ENCODE measurements around the gene AARS1. TPM values are rescaled to one million over a fixed set of nuclear protein-coding genes. Genes with fewer than 3 reads are reported as not detected.

Gene AARS1
- polyA plus RNA-seq, 2 of the 4 experiments (the other 2 are of a cell fraction) = 134 to 344 TPM

- H3K4me2 ChIP-seq = peak within 1 kb of the TSS; percentile 96
- H3K27ac ChIP-seq = peak within 1 kb of the TSS; percentile 94 to 98
- WGBS (ENCODE audit: missing lambda C conversion rate) = 9% methylated on average over 10 of the region's 65 CpGs
- CTCF ChIA-PET = interaction anchor here (0.6 to 4.8 kb wide), 16 partner anchors 8 to 401 kb away, joined by 3 to 53 read pairs (median 4); partner anchors contain the start of gene DDX19B
- peak within 1 kb of the TSS; percentile 69 for H3K4me3 ChIP-seq
- peaks cover 11% of the 10 kb centered on the region for H3K4me1 ChIP-seq
- no peaks in the 10 kb centered on the region for H3K9me3 ChIP-seq
- FAIRE-seq (no peak), ATAC-seq (peak; percentile 79 to 95), DNase-seq (ENCODE audit: low read depth in 1 of 2, low spot score in 1 of 2) (peak; percentile 94 to 97)
- POLR2A ChIA-PET = interaction anchor here (0.5 to 1.5 kb wide), 4 partner anchors 13 to 37 kb away, joined by 3 to 7 read pairs (median 4); partner anchors contain the start of gene AARS1
- TF ChIP-seq NFE2L2 (conservative IDR thresholded peaks at IDR 0.05; ENCODE audit: low read length) (no peak), KDM5A (IDR thresholded peaks at IDR 0.05) (peak; percentile 41; the same call in 1 of the 2 replicates), HOXB5 (CRISPR knock-in tag; IDR thresholded peaks at IDR 0.05) (no peak), TP53 (CRISPR knock-in tag; IDR thresholded peaks at IDR 0.05) (no peak), RFX5 (IDR thresholded peaks at IDR 0.05) (no peak), EHMT2 (IDR thresholded peaks at IDR 0.05; ENCODE audit: low read depth) (no peak), RCOR1 (IDR thresholded peaks at IDR 0.05; ENCODE audit: low read depth, low read length) (no peak), PBX3 (IDR thresholded peaks at IDR 0.05) (peak; percentile 81), CHD4 (IDR thresholded peaks at IDR 0.05; ENCODE audit: borderline replicate concordance) (no peak), HEYL (CRISPR knock-in tag; IDR thresholded peaks at IDR 0.05) (no peak), NR3C1 (IDR thresholded peaks at IDR 0.05) (no peak), SMC3 (IDR thresholded peaks at IDR 0.05) (no peak), NPAS2 (CRISPR knock-in tag; IDR thresholded peaks at IDR 0.05; ENCODE audit: borderline replicate concordance) (no peak), CEBPB (IDR thresholded peaks at IDR 0.05) (no peak), CHD2 (IDR thresholded peaks at IDR 0.05; ENCODE audit: low read length, partially characterized antibody) (no peak), ATOH8 (CRISPR knock-in tag; IDR thresholded peaks at IDR 0.05; ENCODE audit: low read depth) (no peak), JUNB (IDR thresholded peaks at IDR 0.05) (no peak), RNF2 (IDR thresholded peaks at IDR 0.05; ENCODE audit: borderline replicate concordance, low read depth) (no peak), HDAC2 (IDR thresholded peaks at IDR 0.05) (no peak; the same call in 1 of the 2 replicates), POLR2AphosphoS2 (conservative IDR thresholded peaks at IDR 0.05; ENCODE audit: low read length) (peak; percentile 86; the same call in 1 of the 2 replicates), CBX8 (IDR thresholded peaks at IDR 0.05) (no peak), ELK1 (IDR thresholded peaks at IDR 0.05; ENCODE audit: low read depth, low read length) (no peak), CTCF (IDR thresholded peaks at IDR 0.05) (peak; percentile 72), MAX (IDR thresholded peaks at IDR 0.05) (peak; percentile 92), FOXS1 (CRISPR knock-in tag; IDR thresholded peaks at IDR 0.05) (no peak), HMGXB4 (CRISPR knock-in tag; IDR thresholded peaks at IDR 0.05; ENCODE audit: borderline replicate concordance) (peak; percentile 83; the same call in 1 of the 2 replicates), SREBF2 (IDR thresholded peaks at IDR 0.05) (no peak), ZC3H11A (IDR thresholded peaks at IDR 0.05) (no peak), BCL3 (IDR thresholded peaks at IDR 0.05) (peak; percentile 67; the same call in 1 of the 3 replicates), ZNF302 (CRISPR knock-in tag; IDR thresholded peaks at IDR 0.05) (no peak), BHLHE40 (IDR thresholded peaks at IDR 0.05; ENCODE audit: low read depth, low read length) (no peak), HOXB13 (CRISPR knock-in tag; IDR thresholded peaks at IDR 0.05; ENCODE audit: low read depth) (no peak), MAZ (IDR thresholded peaks at IDR 0.05; ENCODE audit: borderline replicate concordance, low read depth, low read length) (0 out of 2 replicates have a peak, but pooled peaks have one; percentile 14)
Measured at GRCh38 chr16:70251629-70252354, 37.5 kb downstream of the AARS1 start, which contains the start of gene EXOSC6. Gene EXOSC6 (minus strand): TSS chr16:70251940. CDS start chr16:70251900, 40 bp downstream.

Measured in A549 (cell line).